ENCODE measurements around the gene TSPAN14. TPM values are rescaled to one million over a fixed set of nuclear protein-coding genes. Genes with fewer than 3 reads are reported as not detected.

Gene TSPAN14
- total and polyA plus RNA-seq, 2 of the 13 experiments (the other 11 are each of a cell fraction or from before 2014, with no cell fraction given), result 24.1 to 80.6 TPM

GRCh38 chr10:80498833-80499741 is 45.0 kb downstream of the TSPAN14 start (continued):
- TF ChIP-seq ZNF770 (CRISPR knock-in tag; IDR thresholded peaks at IDR 0.05) (peak; percentile 80), MED1 (CRISPR knock-in tag; IDR thresholded peaks at IDR 0.05) (peak; percentile 93), BCL6 (CRISPR knock-in tag; IDR thresholded peaks at IDR 0.05) (peak; percentile 49; the same call in 1 of the 2 replicates), ZNF747 (CRISPR knock-in tag; IDR thresholded peaks at IDR 0.05; ENCODE audit: borderline replicate concordance) (0 out of 2 replicates have a peak, but pooled peaks have one; percentile 71), POLR2A (IDR thresholded peaks at IDR 0.05; ENCODE audit: insufficient read depth in 1 of 2, low read depth in 2 of 2, low read length in 2 of 2) (peak; percentile 35 to 44; a peak in 1 of 4 replicates), MIER3 (CRISPR knock-in tag; IDR thresholded peaks at IDR 0.05; ENCODE audit: borderline replicate concordance) (peak; percentile 81; the same call in 1 of the 2 replicates), NFIC (IDR thresholded peaks at IDR 0.05; ENCODE audit: low read length) (peak; percentile 48; the same call in 1 of the 2 replicates), KDM4B (CRISPR knock-in tag; IDR thresholded peaks at IDR 0.05) (no peak), ZNF205 (CRISPR knock-in tag; IDR thresholded peaks at IDR 0.05) (peak; percentile 89), ZFP41 (CRISPR knock-in tag; IDR thresholded peaks at IDR 0.05; ENCODE audit: borderline replicate concordance) (no peak), DNMT1 (CRISPR knock-in tag; IDR thresholded peaks at IDR 0.05) (no peak), ERF (CRISPR knock-in tag; IDR thresholded peaks at IDR 0.05) (peak; percentile 70), TFDP1 (CRISPR knock-in tag; IDR thresholded peaks at IDR 0.05; ENCODE audit: borderline replicate concordance) (peak; percentile 24; the same call in 1 of the 2 replicates), KLF6 (CRISPR knock-in tag; IDR thresholded peaks at IDR 0.05) (peak; percentile 44; the same call in 1 of the 2 replicates), ELF3 (CRISPR knock-in tag; IDR thresholded peaks at IDR 0.05) (peak; percentile 79), KAT7 (CRISPR knock-in tag; IDR thresholded peaks at IDR 0.05; ENCODE audit: borderline replicate concordance) (peak; percentile 57), HIC2 (CRISPR knock-in tag; IDR thresholded peaks at IDR 0.05; ENCODE audit: low read depth) (peak; percentile 61; the same call in 1 of the 2 replicates), HHEX (CRISPR knock-in tag; IDR thresholded peaks at IDR 0.05) (no peak), ZNF644 (CRISPR knock-in tag; IDR thresholded peaks at IDR 0.05; ENCODE audit: low read depth) (peak; percentile 71), CREB1 (IDR thresholded peaks at IDR 0.05) (no peak), CREB1 (CRISPR knock-in tag; IDR thresholded peaks at IDR 0.05) (peak; percentile 46), ZNF512B (CRISPR knock-in tag; IDR thresholded peaks at IDR 0.05; ENCODE audit: borderline replicate concordance) (0 out of 2 replicates have a peak, but pooled peaks have one; percentile 22), FOXC1 (CRISPR knock-in tag; IDR thresholded peaks at IDR 0.05; ENCODE audit: borderline replicate concordance) (no peak)
